GM04504 (cell line): ENCODE data around the gene ABCB11.
A peak's percentile ranks its signal among the peaks of the same experiment; 100 is the strongest.
"Not testable (repeated sequence)": the region's sequence is repeated elsewhere in the genome, so short reads cannot be mapped to it uniquely, and the experiment has no call there.

ENCODE experiments used
- DNase-seq: peaks from one replicate; pipeline ENCODE4 v3.0.0-alpha.2; 2012; ENCODE audit warnings: low read depth

Gene ABCB11

GRCh38 chr2:168890006-168890782 lies 140.9 kb downstream of the ABCB11 start, which contains the start of gene SPC25:
SPC25 (minus strand) TSS chr2:168890430; CDS start chr2:168889519, 911 bp downstream.
- peak; percentile 75 for DNase-seq

- no peak for DNase-seq
Measured at GRCh38 chr2:168889635-168890005, 141.5 kb downstream of the ABCB11 start.

GRCh38 chr2:168884975-168885374 lies 146.1 kb downstream of the ABCB11 start:
- no peak for DNase-seq

- not testable (repeated sequence) for DNase-seq
Measured at GRCh38 chr2:168882163-168882562, 149.0 kb downstream of the ABCB11 start.

- no peak for DNase-seq
Measured at GRCh38 chr2:168874368-168875054, 156.6 kb downstream of the ABCB11 start.

- DNase-seq = not testable (repeated sequence)
Measured at GRCh38 chr2:168870824-168871223, 160.3 kb downstream of the ABCB11 start.
